GM23248 (cell line): ENCODE data around the gene SUPT3H. TPM values are rescaled to one million over a fixed set of nuclear protein-coding genes. Genes with fewer than 3 reads are reported as not detected.
"Not testable (repeated sequence)": the region's sequence is repeated elsewhere in the genome, so short reads cannot be mapped to it uniquely, and the experiment has no call there.

Source experiments
- DNase-seq: peaks from one replicate; pipeline ENCODE4 v3.0.0-alpha.2; 2015
- H2AFZ ChIP-seq: fragments of 200-600 bp; sonication (generic); 2 replicates; pipeline ENCODE4 v1.6.1; 2016; ENCODE audit warnings: antibody characterized with exemption
- H3F3A ChIP-seq: fragments of 200-600 bp; sonication (generic); 2 replicates; pipeline ENCODE4 v1.6.1; 2016; ENCODE audit warnings: mild to moderate bottlenecking, antibody characterized with exemption, mixed run types; ENCODE audit not compliant: insufficient read depth
- H3K27ac ChIP-seq: fragments of 200-600 bp; sonication (generic); 2 replicates; pipeline ENCODE4 v1.5.1; 2016; ENCODE audit warnings: mild to moderate bottlenecking
- H3K27me3 ChIP-seq: fragments of 200-600 bp; sonication (generic); replicated peaks from 2 replicates; pipeline ENCODE4 v1.6.1; 2016; ENCODE audit warnings: mild to moderate bottlenecking; ENCODE audit not compliant: insufficient read depth
- H3K36me3 ChIP-seq: fragments of 200-600 bp; sonication (generic); 2 replicates; pipeline ENCODE4 v1.6.1; 2016; ENCODE audit warnings: low read depth, mild to moderate bottlenecking
- H3K4me1 ChIP-seq: fragments of 200-600 bp; sonication (generic); 2 replicates; pipeline ENCODE4 v1.6.1; 2016; ENCODE audit warnings: mild to moderate bottlenecking; ENCODE audit not compliant: insufficient read depth
- H3K4me2 ChIP-seq: fragments of 200-600 bp; sonication (generic); one replicate; pipeline ENCODE4 v1.6.1; 2016; ENCODE audit warnings: mild to moderate bottlenecking; ENCODE audit not compliant: unreplicated experiment
- H3K4me3 ChIP-seq: fragments of 200-600 bp; sonication (generic); 2 replicates; pipeline ENCODE4 v1.5.1; 2016; ENCODE audit warnings: mild to moderate bottlenecking
- H3K79me2 ChIP-seq: fragments of 200-600 bp; sonication (generic); 2 replicates; pipeline ENCODE4 v1.6.1; 2016; ENCODE audit warnings: mild to moderate bottlenecking; ENCODE audit not compliant: insufficient read depth
- H3K9ac ChIP-seq: fragments of 200-600 bp; sonication (generic); 2 replicates; pipeline ENCODE4 v1.6.1; 2016; ENCODE audit warnings: mild to moderate bottlenecking
- H3K9me2 ChIP-seq: fragments of 200-600 bp; sonication (generic); 2 replicates; pipeline ENCODE4 v1.6.1; 2016; ENCODE audit warnings: mixed run types, mild to moderate bottlenecking, moderate library complexity; ENCODE audit not compliant: insufficient read depth
- H3K9me3 ChIP-seq: fragments of 200-600 bp; sonication (generic); one replicate; pipeline ENCODE4 v1.6.1; 2017; ENCODE audit warnings: low read depth
- H4K20me1 ChIP-seq: fragments of 200-600 bp; sonication (generic); 2 replicates; pipeline ENCODE4 v1.6.0; 2016; ENCODE audit not compliant: insufficient read depth
- EZH2 ChIP-seq: fragments of 200-600 bp; sonication (generic); IDR thresholded peaks from 2 replicates; pipeline ENCODE4 v1.6.1; 2018; ENCODE audit warnings: antibody characterized with exemption, mild to moderate bottlenecking; ENCODE audit not compliant: insufficient read depth, poor library complexity, severe bottlenecking
- EZH2phosphoT487 ChIP-seq: fragments of 200-600 bp; sonication (generic); IDR thresholded peaks from 2 replicates; pipeline ENCODE4 v1.6.1; 2018; ENCODE audit warnings: antibody characterized with exemption, moderate library complexity, mild to moderate bottlenecking, low read depth; ENCODE audit not compliant: insufficient read depth
- WGBS, 2 experiments: methylation state at CpG; one replicate each; pipeline ENCODE4 v1.1.6; 2015 to 2017; ENCODE audit warnings: low lambda C conversion rate in 2 of 2, low coverage in 1 of 2; ENCODE audit errors: missing lambda C conversion rate in 2 of 2; 5-methylcytosine and 5-hydroxymethylcytosine counted together
- in situ Hi-C: fragments of 300-500 bp; cut with MboI; formaldehyde crosslinking; loops from 2 replicates; pipeline ENCODE4 v1.15.0; 2020
- polyA plus RNA-seq: library from polyadenylated mRNA; unstranded; fragments of >200 nt; fragmentation: Nextera tagmentation; extraction: Ambion mirVana; gene quantifications from 2 replicates; pipeline ENCODE4 v1.2.1, GENCODE V29; 2016
- total RNA-seq: library from RNA; depleted of rRNA; stranded (reverse); fragments of >200 nt; shearing (Covaris generic); gene quantifications from 2 replicates; pipeline ENCODE4 v1.2.3, GENCODE V29; 2014

Gene SUPT3H
- total and polyA plus RNA-seq, 2 experiments from 2014 or later: 9.3 to 12.4 TPM

- DNase-seq: peak; percentile 7
- in situ Hi-C loops: no loop called here
- Histone ChIP-seq H3K4me3 (no peak overlapping the region), H3F3A (no peaks in the 10 kb centered on the region), H3K9me2 (no peaks in the 10 kb centered on the region; the same call in 1 of the 2 replicates), H3K27ac (no peak overlapping the region), H3K9ac (no peak overlapping the region), H3K27me3 (no peaks in the 10 kb centered on the region), H3K36me3 (no peaks in the 10 kb centered on the region), H3K4me2 (no peak overlapping the region), H3K79me2 (no peaks in the 10 kb centered on the region), H4K20me1 (no peaks in the 10 kb centered on the region), H3K4me1 (peaks cover 5% of the 10 kb centered on the region; the same call in 1 of the 2 replicates), H2AFZ (no peak overlapping the region; the same call in 1 of the 2 replicates), H3K9me3 (no peaks in the 10 kb centered on the region)
- 88 to 95% methylated on average over 2 of the region's 2 CpGs for WGBS, 2 experiments
- TF ChIP-seq EZH2 (no peak), EZH2phosphoT487 (no peak)
Measured at GRCh38 chr6:45187836-45188235, 189.9 kb downstream of the SUPT3H start.

DNA sequence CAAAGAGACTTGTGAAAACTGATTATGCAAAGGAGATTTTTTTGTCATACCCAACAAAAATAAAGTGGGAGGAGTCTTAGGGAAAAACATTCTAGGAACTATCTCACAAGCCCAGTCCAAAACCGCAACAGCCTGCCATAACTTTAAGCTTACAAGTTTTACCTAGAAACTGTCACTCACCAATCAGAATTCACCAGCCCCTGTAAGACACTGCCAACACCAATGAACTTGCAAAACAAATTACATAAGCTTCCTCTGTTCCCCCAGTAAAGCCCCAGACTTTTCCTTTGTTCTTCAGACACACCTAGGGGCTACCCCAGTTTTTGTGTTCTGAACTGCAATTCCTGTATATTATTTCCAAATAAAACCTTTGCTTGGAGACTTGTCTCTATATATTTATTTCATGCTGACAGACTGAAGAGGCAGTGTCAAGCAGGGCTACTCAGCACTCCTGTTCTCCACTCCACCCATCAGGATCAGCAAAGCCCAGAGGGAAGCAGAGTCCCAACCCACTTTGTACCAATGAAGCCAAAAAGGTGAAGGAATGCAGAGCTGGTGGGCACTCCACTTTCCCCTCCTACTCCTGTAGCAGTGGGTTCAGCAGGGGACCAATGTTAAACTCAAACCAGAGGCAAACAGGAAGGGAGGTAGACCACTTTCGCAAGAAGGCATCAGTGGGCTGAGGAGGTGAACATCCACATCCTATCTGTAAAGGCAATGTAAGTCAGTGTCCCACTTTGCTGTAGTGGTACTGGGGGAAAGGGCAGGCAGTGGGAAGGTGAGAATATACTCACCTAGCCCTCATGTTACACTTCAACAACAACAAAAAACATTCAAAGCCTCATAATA lies 192.1 kb downstream of the SUPT3H start:
- H3K36me3 ChIP-seq: no peaks in the 10 kb centered on the region
- DNase-seq: no peak
- H3K9ac ChIP-seq: no peak overlapping the region
- no peaks in the 10 kb centered on the region for H3K9me3 ChIP-seq
- in situ Hi-C loops: no loop called here
- H3K4me2 ChIP-seq: no peak overlapping the region
- H3K9me2 ChIP-seq: no peaks in the 10 kb centered on the region; the same call in 1 of the 2 replicates
- H3K79me2 ChIP-seq: no peaks in the 10 kb centered on the region
- 97 to 98% methylated on average over 2 of the region's 2 CpGs for WGBS, 2 experiments
- H3F3A ChIP-seq: no peaks in the 10 kb centered on the region
- H3K27me3 ChIP-seq: no peaks in the 10 kb centered on the region
- H4K20me1 ChIP-seq: no peaks in the 10 kb centered on the region
- peaks cover 5% of the 10 kb centered on the region; the same call in 1 of the 2 replicates for H3K4me1 ChIP-seq
- TF ChIP-seq EZH2phosphoT487 (no peak), EZH2 (no peak)
- no peak overlapping the region for H3K27ac ChIP-seq
- no peak overlapping the region for H2AFZ ChIP-seq
- no peak overlapping the region for H3K4me3 ChIP-seq

DNA sequence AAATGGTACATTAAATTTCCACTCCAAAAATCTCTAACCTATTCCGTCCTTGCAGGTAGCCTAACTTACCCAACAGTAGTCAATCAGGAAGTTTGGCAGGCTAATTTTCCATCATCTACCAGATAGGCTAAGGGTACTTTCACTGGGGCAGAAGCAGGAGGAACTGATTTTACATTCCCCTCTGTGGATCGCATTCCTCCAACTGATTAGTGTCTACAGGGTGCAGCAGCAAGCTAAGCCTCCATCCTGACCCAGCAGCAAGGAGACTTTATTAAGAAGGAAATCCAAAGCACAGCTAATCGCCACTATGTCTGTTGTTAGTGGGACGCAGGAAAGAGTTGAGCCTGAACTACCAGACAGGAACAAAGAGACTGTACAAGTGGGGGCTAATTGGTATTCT lies 192.8 kb downstream of the SUPT3H start:
- H3K4me1 ChIP-seq: peaks cover 5% of the 10 kb centered on the region; the same call in 1 of the 2 replicates
- H3K9me3 ChIP-seq: no peaks in the 10 kb centered on the region
- DNase-seq: no peak
- 82 to 86% methylated on average over 4 of the region's 4 CpGs for WGBS, 2 experiments
- no peaks in the 10 kb centered on the region for H4K20me1 ChIP-seq
- no peaks in the 10 kb centered on the region for H3F3A ChIP-seq
- H3K79me2 ChIP-seq: no peaks in the 10 kb centered on the region
- no peaks in the 10 kb centered on the region for H3K36me3 ChIP-seq
- no peak overlapping the region for H3K9ac ChIP-seq
- H3K4me2 ChIP-seq: no peak overlapping the region
- no peak overlapping the region for H3K4me3 ChIP-seq
- in situ Hi-C loops: no loop called here
- no peak for TF ChIP-seq EZH2phosphoT487
- no peaks in the 10 kb centered on the region; the same call in 1 of the 2 replicates for H3K9me2 ChIP-seq
- no peak overlapping the region for H2AFZ ChIP-seq
- H3K27ac ChIP-seq: no peak overlapping the region
- no peaks in the 10 kb centered on the region for H3K27me3 ChIP-seq

- no peaks in the 10 kb centered on the region for H3K27me3 ChIP-seq
- H3K9me2 ChIP-seq: no peaks in the 10 kb centered on the region
- peaks cover 5% of the 10 kb centered on the region; the same call in 1 of the 2 replicates for H3K4me1 ChIP-seq
- H3K9ac ChIP-seq: no peak overlapping the region
- TF ChIP-seq EZH2phosphoT487 (no peak), EZH2 (no peak)
- in situ Hi-C loops: no loop called here
- no peaks in the 10 kb centered on the region for H3K79me2 ChIP-seq
- H3K27ac ChIP-seq: no peak overlapping the region
- no peaks in the 10 kb centered on the region for H3F3A ChIP-seq
- H4K20me1 ChIP-seq: no peaks in the 10 kb centered on the region
- H3K4me3 ChIP-seq: no peak overlapping the region
- no peaks in the 10 kb centered on the region for H3K9me3 ChIP-seq
- no peak overlapping the region for H2AFZ ChIP-seq
- no peak overlapping the region for H3K4me2 ChIP-seq
- no peaks in the 10 kb centered on the region for H3K36me3 ChIP-seq
- no peak for DNase-seq
- 93 to 94% methylated on average over 4 of the region's 4 CpGs for WGBS, 2 experiments
Measured at GRCh38 chr6:45184040-45184439, 193.7 kb downstream of the SUPT3H start.

- H2AFZ ChIP-seq, H3K79me2 ChIP-seq, H3K27ac ChIP-seq, H3K9me3 ChIP-seq, H3K9me2 ChIP-seq, H3F3A ChIP-seq, H3K9ac ChIP-seq, H3K4me3 ChIP-seq, H3K27me3 ChIP-seq, H3K4me1 ChIP-seq, H4K20me1 ChIP-seq, DNase-seq, H3K36me3 ChIP-seq, H3K4me2 ChIP-seq, in situ Hi-C loops: not testable (repeated sequence)
- 70 to 78% methylated on average over 7 to 9 of the region's 9 CpGs for WGBS, 2 experiments
Measured at GRCh38 chr6:45176373-45176772, 201.4 kb downstream of the SUPT3H start.
